MM.1S (cell line): ENCODE measurements around the gene STX16.

Source experiments
- DNase-seq: peaks from one replicate; pipeline ENCODE4 v3.0.0-alpha.2; 2015
- H2AFZ ChIP-seq: fragments of 300-600 bp; sonication (generic); 2 replicates; pipeline ENCODE4 v1.6.0; 2016; ENCODE audit warnings: antibody characterized with exemption, low read length
- H3F3A ChIP-seq: fragments of 300-600 bp; sonication (generic); 2 replicates; pipeline ENCODE4 v1.6.1; 2016; ENCODE audit warnings: mild to moderate bottlenecking, antibody characterized with exemption, low read length, moderate library complexity, mixed read lengths; ENCODE audit not compliant: insufficient read depth
- H3K27ac ChIP-seq: fragments of 300-600 bp; sonication (generic); 2 replicates; pipeline ENCODE4 v1.5.1; 2016; ENCODE audit warnings: mild to moderate bottlenecking, low read length
- H3K27me3 ChIP-seq: fragments of 300-600 bp; sonication (generic); replicated peaks from 2 replicates; pipeline ENCODE4 v1.6.0; 2016; ENCODE audit warnings: low read length; ENCODE audit not compliant: insufficient read depth
- H3K36me3 ChIP-seq: fragments of 300-600 bp; sonication (generic); replicated peaks from 2 replicates; pipeline ENCODE4 v1.6.1; 2016; ENCODE audit warnings: mild to moderate bottlenecking, low read length, mixed read lengths; ENCODE audit not compliant: insufficient read depth
- H3K4me1 ChIP-seq: fragments of 300-600 bp; sonication (generic); 2 replicates; pipeline ENCODE4 v1.6.1; 2016; ENCODE audit warnings: low read length, mixed read lengths
- H3K4me2 ChIP-seq: fragments of 300-600 bp; sonication (generic); 2 replicates; pipeline ENCODE4 v1.6.0; 2016; ENCODE audit warnings: low read depth, low read length
- H3K4me3 ChIP-seq: fragments of 300-600 bp; sonication (generic); 2 replicates; pipeline ENCODE4 v1.5.1; 2016; ENCODE audit warnings: low read length, mixed read lengths
- H3K79me2 ChIP-seq: fragments of 300-600 bp; sonication (generic); 2 replicates; pipeline ENCODE4 v1.6.1; 2016; ENCODE audit warnings: mixed run types, low read length, mixed read lengths
- H3K9ac ChIP-seq: fragments of 300-600 bp; sonication (generic); 2 replicates; pipeline ENCODE4 v1.6.1; 2016; ENCODE audit warnings: low read length, mixed read lengths
- H3K9me2 ChIP-seq: fragments of 300-600 bp; sonication (generic); replicated peaks from 2 replicates; pipeline ENCODE4 v1.6.1; 2016; ENCODE audit warnings: mild to moderate bottlenecking, low read length, mixed read lengths; ENCODE audit not compliant: insufficient read depth
- H3K9me3 ChIP-seq: fragments of 300-600 bp; sonication (generic); replicated peaks from 2 replicates; pipeline ENCODE4 v1.6.1; 2016; ENCODE audit warnings: mild to moderate bottlenecking, low read length, mixed read lengths; ENCODE audit not compliant: insufficient read depth
- H4K20me1 ChIP-seq: fragments of 300-600 bp; sonication (generic); 2 replicates; pipeline ENCODE4 v1.6.1; 2016; ENCODE audit warnings: mild to moderate bottlenecking, low read length, moderate library complexity, mixed read lengths; ENCODE audit not compliant: insufficient read depth
- CTCF ChIP-seq: fragments of 300-600 bp; sonication (generic); IDR thresholded peaks from 2 replicates; pipeline ENCODE4 v1.5.1; 2016; ENCODE audit warnings: antibody characterized with exemption, low read length, mixed read lengths
- EZH2 ChIP-seq: fragments of 300-600 bp; sonication (generic); optimal IDR thresholded peaks from 2 replicates; pipeline ENCODE3; 2017; ENCODE audit warnings: low read depth, mild to moderate bottlenecking, antibody characterized with exemption, low read length, mixed read lengths
- EZH2phosphoT487 ChIP-seq: fragments of 300-600 bp; sonication (generic); IDR thresholded peaks from 2 replicates; pipeline ENCODE4 v1.6.1; 2018; ENCODE audit warnings: antibody characterized with exemption, low read length

STX16 gene

GRCh38 chr20:58622671-58623578 lies 28.2 kb upstream of the STX16 start:
- no peak overlapping the region for H3K4me2 ChIP-seq
- H3K79me2 ChIP-seq: no peaks in the 10 kb centered on the region
- TF ChIP-seq EZH2phosphoT487 (no peak), CTCF (no peak), EZH2 (no peak)
- H3F3A ChIP-seq: no peaks in the 10 kb centered on the region
- no peaks in the 10 kb centered on the region for H4K20me1 ChIP-seq
- no peak overlapping the region for H3K27ac ChIP-seq
- no peak overlapping the region for H2AFZ ChIP-seq
- no peaks in the 10 kb centered on the region for H3K36me3 ChIP-seq
- H3K4me3 ChIP-seq: no peak overlapping the region
- H3K9ac ChIP-seq: no peak overlapping the region
- H3K4me1 ChIP-seq: no peaks in the 10 kb centered on the region
- no peaks in the 10 kb centered on the region for H3K9me2 ChIP-seq
- H3K9me3 ChIP-seq: no peaks in the 10 kb centered on the region
- no peak for DNase-seq
- peaks cover 100% of the 10 kb centered on the region for H3K27me3 ChIP-seq

- H3K9me2 ChIP-seq: no peaks in the 10 kb centered on the region
- no peak for TF ChIP-seq EZH2phosphoT487
- TF ChIP-seq CTCF: no peak
- TF ChIP-seq EZH2: no peak
- H3K79me2 ChIP-seq: no peaks in the 10 kb centered on the region
- no peaks in the 10 kb centered on the region for H4K20me1 ChIP-seq
- DNase-seq: no peak
- no peaks in the 10 kb centered on the region for H3K9me3 ChIP-seq
- no peak overlapping the region for H3K4me3 ChIP-seq
- peaks cover 100% of the 10 kb centered on the region for H3K27me3 ChIP-seq
- H2AFZ ChIP-seq: no peak overlapping the region
- H3F3A ChIP-seq: no peaks in the 10 kb centered on the region
- H3K4me1 ChIP-seq: no peaks in the 10 kb centered on the region
- H3K4me2 ChIP-seq: no peak overlapping the region
- no peak overlapping the region for H3K27ac ChIP-seq
- no peak overlapping the region for H3K9ac ChIP-seq
- H3K36me3 ChIP-seq: no peaks in the 10 kb centered on the region
Observed at GRCh38 chr20:58623579-58624473, 27.3 kb upstream of the STX16 start.

GRCh38 chr20:58624687-58625086 lies 26.4 kb upstream of the STX16 start:
- H3K9me3 ChIP-seq: no peaks in the 10 kb centered on the region
- H3K36me3 ChIP-seq: no peaks in the 10 kb centered on the region
- TF ChIP-seq EZH2: no peak
- no peak for TF ChIP-seq EZH2phosphoT487
- TF ChIP-seq CTCF: no peak
- H3K27ac ChIP-seq: no peak overlapping the region
- no peaks in the 10 kb centered on the region for H3K4me1 ChIP-seq
- H3K4me2 ChIP-seq: no peak overlapping the region
- no peak overlapping the region for H3K4me3 ChIP-seq
- H2AFZ ChIP-seq: no peak overlapping the region
- H3K79me2 ChIP-seq: no peaks in the 10 kb centered on the region
- H3K9me2 ChIP-seq: no peaks in the 10 kb centered on the region
- no peak for DNase-seq
- H3F3A ChIP-seq: no peaks in the 10 kb centered on the region
- peaks cover 100% of the 10 kb centered on the region for H3K27me3 ChIP-seq
- H4K20me1 ChIP-seq: no peaks in the 10 kb centered on the region
- H3K9ac ChIP-seq: no peak overlapping the region
